Mononuclear cell (primary cell): Measurements from ENCODE around the gene LGR6. TPM values are rescaled to one million over a fixed set of nuclear protein-coding genes. Genes with fewer than 3 reads are reported as not detected.

ENCODE experiments used
- H3K27me3 ChIP-seq: 2 replicates; pipeline ENCODE4 v1.6.0; 2011; ENCODE audit warnings: low read length, control low read depth; ENCODE audit not compliant: insufficient read depth
- H3K4me1 ChIP-seq: 2 replicates; pipeline ENCODE4 v1.5.1; 2011; ENCODE audit warnings: mild to moderate bottlenecking, low read length, control low read depth; ENCODE audit not compliant: insufficient read depth
- H3K4me3 ChIP-seq: 2 replicates; pipeline ENCODE4 v1.5.1; 2011; ENCODE audit warnings: mild to moderate bottlenecking, low read length, moderate library complexity
- H3K9me3 ChIP-seq: 2 replicates; pipeline ENCODE4 v1.5.1; 2011; ENCODE audit warnings: low read depth, mild to moderate bottlenecking, control low read depth, low read length
- total RNA-seq: library from RNA; depleted of rRNA; stranded (reverse); fragments of >200 nt; gene quantifications from one replicate; pipeline ENCODE4 v1.2.3, GENCODE V29; 2012

Gene LGR6
- total RNA-seq, 1 donor: 1.3 TPM

DNA sequence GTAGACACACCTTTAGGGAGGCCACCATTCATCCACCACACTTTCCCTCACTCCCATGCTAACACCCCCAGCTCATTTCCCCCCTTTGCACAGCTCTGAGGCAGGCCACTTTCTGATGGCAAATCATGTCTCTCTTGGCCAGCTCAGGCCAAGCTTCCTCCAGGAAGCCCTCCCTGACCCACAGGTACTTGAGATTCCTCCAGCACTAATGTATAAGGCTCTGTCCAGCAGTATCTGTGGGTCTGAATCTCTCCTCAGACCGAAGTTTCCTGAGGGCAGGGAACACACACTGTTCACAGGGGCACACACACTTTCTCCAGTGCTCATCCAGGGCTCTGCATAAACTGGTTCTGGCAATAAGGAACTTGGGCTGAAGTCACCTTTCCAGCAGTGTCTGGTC, 19.2 kb downstream of the LGR6 start:
- peaks cover 35% of the 10 kb centered on the region for H3K27me3 ChIP-seq
- H3K4me1 ChIP-seq: no peaks in the 10 kb centered on the region
- no peaks in the 10 kb centered on the region for H3K9me3 ChIP-seq
- H3K4me3 ChIP-seq: no peak overlapping the region

- no peak overlapping the region for H3K4me3 ChIP-seq
- peaks cover 35% of the 10 kb centered on the region for H3K27me3 ChIP-seq
- no peaks in the 10 kb centered on the region for H3K4me1 ChIP-seq
- no peaks in the 10 kb centered on the region for H3K9me3 ChIP-seq
Measured at GRCh38 chr1:202213361-202214088, 19.9 kb downstream of the LGR6 start.

DNA sequence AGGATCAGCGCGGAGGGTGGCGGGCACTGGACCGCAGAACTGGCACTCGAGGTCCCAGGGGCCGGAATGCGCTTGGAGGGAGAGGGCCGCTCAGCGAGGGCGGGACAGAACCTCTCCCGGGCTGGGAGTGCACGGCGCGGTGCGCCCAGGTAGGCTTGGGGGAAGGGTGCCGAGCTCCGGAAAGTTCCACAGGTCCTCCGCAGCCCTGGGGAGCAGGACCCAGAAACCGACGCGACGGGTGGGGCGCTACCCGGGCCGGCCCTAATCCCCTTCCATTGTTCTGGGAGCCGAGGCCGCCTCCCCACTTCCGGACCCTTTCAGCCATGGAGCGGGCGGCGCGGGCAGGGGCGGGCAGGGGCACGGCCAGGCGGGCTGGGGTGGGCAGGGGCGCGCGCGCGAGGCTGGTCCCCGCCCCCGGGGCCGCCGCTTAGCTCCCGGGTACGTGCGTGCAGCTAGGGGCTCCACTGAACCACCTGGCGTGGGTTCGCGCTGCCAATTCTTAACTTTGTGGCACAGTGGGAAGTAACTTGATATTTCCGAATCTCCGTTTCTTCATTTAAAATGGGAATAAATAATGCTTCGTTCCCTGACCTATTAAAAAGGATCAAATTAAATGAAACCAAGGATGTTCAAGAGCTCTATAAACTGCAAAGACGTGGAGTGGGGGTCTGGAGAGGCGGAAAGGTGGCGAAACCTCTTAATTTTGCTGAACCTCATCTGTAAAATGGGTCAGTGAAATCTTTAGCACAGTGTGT, 20.7 kb downstream of the LGR6 start:
- no peak overlapping the region for H3K4me3 ChIP-seq

GRCh38 chr1:202215472-202216130, 22.0 kb downstream of the LGR6 start:
- H3K4me3 ChIP-seq: no peak overlapping the region
- peaks cover 35% of the 10 kb centered on the region for H3K27me3 ChIP-seq
- H3K4me1 ChIP-seq: no peaks in the 10 kb centered on the region
- H3K9me3 ChIP-seq: no peaks in the 10 kb centered on the region

More for the DNA sequence above, 20.7 kb downstream of the LGR6 start:
- Histone ChIP-seq H3K4me1 (no peaks in the 10 kb centered on the region), H3K9me3 (no peaks in the 10 kb centered on the region), H3K27me3 (peaks cover 35% of the 10 kb centered on the region)

GRCh38 chr1:202216691-202217090, 23.1 kb downstream of the LGR6 start:
- no peaks in the 10 kb centered on the region for H3K4me1 ChIP-seq
- peaks cover 35% of the 10 kb centered on the region for H3K27me3 ChIP-seq
- H3K9me3 ChIP-seq: no peaks in the 10 kb centered on the region
- no peak overlapping the region for H3K4me3 ChIP-seq

DNA sequence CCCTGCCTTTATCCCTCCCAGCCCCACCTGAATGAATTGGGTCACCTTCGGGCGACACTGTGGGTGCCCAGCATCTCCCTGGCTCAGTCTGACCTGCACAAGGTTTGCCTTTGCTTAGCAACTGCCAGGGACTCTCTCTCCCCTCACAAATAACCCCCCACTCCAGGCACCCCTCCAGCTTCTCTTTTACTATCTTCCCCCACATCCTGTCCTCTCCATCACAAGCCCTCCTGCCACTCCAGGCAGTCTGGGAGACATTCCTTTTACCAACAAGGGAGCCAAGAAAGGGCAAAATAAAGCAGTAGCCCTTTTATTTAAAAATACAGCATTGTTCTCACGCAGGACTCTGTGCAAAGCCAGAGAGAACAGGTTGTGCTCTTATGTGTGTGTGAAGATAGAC, 23.9 kb downstream of the LGR6 start:
- H3K9me3 ChIP-seq: no peaks in the 10 kb centered on the region
- H3K4me1 ChIP-seq: no peaks in the 10 kb centered on the region
- H3K4me3 ChIP-seq: no peak overlapping the region
- peaks cover 31% of the 10 kb centered on the region for H3K27me3 ChIP-seq

DNA sequence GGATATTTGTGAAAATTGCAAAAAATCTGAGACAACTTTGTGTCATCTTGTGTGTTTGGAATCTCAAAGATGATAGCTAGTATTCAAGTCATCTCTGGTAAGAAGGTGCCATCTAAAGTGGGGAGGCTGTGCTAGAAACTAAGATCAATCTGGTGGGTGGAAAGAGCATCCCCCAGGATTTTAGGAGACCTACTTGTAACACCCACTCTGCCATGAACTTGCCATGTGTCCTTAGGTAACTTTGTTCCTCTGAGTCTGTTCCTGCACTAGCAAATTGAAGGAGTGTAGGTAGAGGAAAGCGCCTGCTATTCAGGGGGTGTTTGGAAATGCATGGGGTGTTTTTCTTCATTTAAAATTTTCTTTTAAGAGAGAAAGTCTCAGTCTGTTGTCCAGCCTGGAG, 24.4 kb downstream of the LGR6 start:
- peaks cover 27% of the 10 kb centered on the region for H3K27me3 ChIP-seq
- no peaks in the 10 kb centered on the region for H3K4me1 ChIP-seq
- H3K4me3 ChIP-seq: no peak overlapping the region
- H3K9me3 ChIP-seq: no peaks in the 10 kb centered on the region

GRCh38 chr1:202220733-202221132, 27.1 kb downstream of the LGR6 start:
- H3K27me3 ChIP-seq: peaks cover 3% of the 10 kb centered on the region
- H3K4me1 ChIP-seq: no peaks in the 10 kb centered on the region
- no peak overlapping the region for H3K4me3 ChIP-seq
- H3K9me3 ChIP-seq: no peaks in the 10 kb centered on the region

DNA sequence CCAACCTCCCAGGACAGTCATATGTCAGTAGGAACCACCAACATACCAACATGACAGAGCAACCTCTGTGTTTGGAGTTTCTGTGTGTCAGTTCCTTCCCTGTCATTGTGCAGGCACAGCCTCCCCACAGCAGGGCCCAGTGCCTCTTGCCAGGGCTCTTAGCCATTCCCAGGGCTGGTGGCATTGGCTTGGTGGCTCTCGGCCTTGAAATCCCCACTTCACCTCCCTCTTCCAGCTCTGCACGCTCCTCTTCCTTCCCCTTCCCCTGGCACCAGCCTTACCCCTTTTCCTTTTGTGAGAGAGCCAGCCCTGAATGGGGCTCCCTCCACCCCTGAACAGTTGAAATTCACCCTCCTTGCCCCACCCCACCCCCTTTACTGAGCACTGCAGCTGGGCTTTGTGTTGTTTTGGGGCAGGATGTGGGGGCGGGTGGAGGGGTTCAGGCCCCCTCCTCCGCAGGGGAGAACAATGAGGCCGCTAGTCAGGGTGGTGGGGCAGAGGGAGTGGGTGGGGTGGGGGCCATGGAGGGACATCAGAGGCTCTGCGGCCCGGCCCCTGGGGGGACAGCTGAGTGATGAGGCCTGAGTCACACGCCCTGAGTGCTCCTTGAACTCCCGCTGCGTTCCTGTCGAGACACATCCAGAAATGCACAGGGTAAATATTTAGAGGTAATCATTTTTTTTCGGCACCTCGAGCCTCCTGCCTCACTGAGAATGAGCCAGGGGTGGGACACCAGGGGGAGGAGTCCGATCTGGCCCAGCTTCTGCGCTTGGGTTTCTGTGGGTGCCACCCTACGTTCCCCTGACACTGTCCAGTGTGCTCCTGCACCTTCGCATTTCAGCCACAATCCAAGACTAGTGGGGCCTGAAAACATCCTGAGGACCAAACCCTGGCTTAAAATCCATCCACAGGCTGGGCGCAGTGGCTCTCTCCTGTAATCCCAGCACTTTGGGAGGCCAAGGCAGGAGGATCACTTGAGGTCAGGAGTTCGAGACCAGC, 28.6 kb downstream of the LGR6 start:
- Histone ChIP-seq H3K4me3 (no peak overlapping the region), H3K9me3 (no peaks in the 10 kb centered on the region), H3K27me3 (no peaks in the 10 kb centered on the region), H3K4me1 (no peaks in the 10 kb centered on the region)

- no peaks in the 10 kb centered on the region for H3K9me3 ChIP-seq
- H3K4me1 ChIP-seq: no peaks in the 10 kb centered on the region
- H3K27me3 ChIP-seq: no peaks in the 10 kb centered on the region
- H3K4me3 ChIP-seq: no peak overlapping the region
Measured at GRCh38 chr1:202223121-202223860, 29.7 kb downstream of the LGR6 start.

GRCh38 chr1:202224453-202224852, 30.9 kb downstream of the LGR6 start:
- no peaks in the 10 kb centered on the region for H3K27me3 ChIP-seq
- no peaks in the 10 kb centered on the region for H3K9me3 ChIP-seq
- no peaks in the 10 kb centered on the region for H3K4me1 ChIP-seq
- H3K4me3 ChIP-seq: no peak overlapping the region

- no peak overlapping the region for H3K4me3 ChIP-seq
- H3K9me3 ChIP-seq: no peaks in the 10 kb centered on the region
- H3K27me3 ChIP-seq: no peaks in the 10 kb centered on the region
- H3K4me1 ChIP-seq: no peaks in the 10 kb centered on the region
Measured at GRCh38 chr1:202225131-202225530, 31.5 kb downstream of the LGR6 start.

GRCh38 chr1:202227053-202227672, 33.6 kb downstream of the LGR6 start:
- H3K4me1 ChIP-seq: no peaks in the 10 kb centered on the region
- H3K9me3 ChIP-seq: no peaks in the 10 kb centered on the region
- H3K4me3 ChIP-seq: no peak overlapping the region
- no peaks in the 10 kb centered on the region for H3K27me3 ChIP-seq

GRCh38 chr1:202227997-202228401, 34.4 kb downstream of the LGR6 start:
- Histone ChIP-seq H3K4me1 (no peaks in the 10 kb centered on the region), H3K27me3 (no peaks in the 10 kb centered on the region), H3K9me3 (no peaks in the 10 kb centered on the region), H3K4me3 (no peak overlapping the region)
